Measurements from ENCODE around the gene PKD1L1.
A peak's percentile ranks its signal among the peaks of the same experiment; 100 is the strongest.
"Not testable (repeated sequence)": the region's sequence is repeated elsewhere in the genome, so short reads cannot be mapped to it uniquely, and the experiment has no call there.

Gene PKD1L1

GRCh38 chr7:47948141-47948790 is at the start of gene PKD1L1:
Gene PKD1L1 (minus strand): TSS chr7:47948466. CDS start chr7:47948440, 26 bp downstream.
- DNase-seq = no peak

GRCh38 chr7:47992446-47992845 is 44.2 kb upstream of the PKD1L1 start:
- DNase-seq = no peak

GRCh38 chr7:47991741-47992311 is 43.6 kb upstream of the PKD1L1 start:
- peak; percentile 13 for DNase-seq

GRCh38 chr7:47991270-47991669 is 43.0 kb upstream of the PKD1L1 start:
- no peak for DNase-seq

- DNase-seq = no peak
These were observed 42.3 kb upstream of the PKD1L1 start for GRCh38 chr7:47990592-47990991.

GRCh38 chr7:47989607-47990400 is 41.5 kb upstream of the PKD1L1 start:
- DNase-seq = not testable (repeated sequence)

- no peak for DNase-seq
These were observed 40.5 kb upstream of the PKD1L1 start for GRCh38 chr7:47988496-47989386.

GRCh38 chr7:47982610-47983009 is 34.3 kb upstream of the PKD1L1 start:
- DNase-seq = no peak

- not testable (repeated sequence) for DNase-seq
These were observed 32.4 kb upstream of the PKD1L1 start for GRCh38 chr7:47980648-47981047.

- no peak for DNase-seq
These were observed 31.5 kb upstream of the PKD1L1 start for GRCh38 chr7:47979832-47980181.

- DNase-seq = peak; percentile 89
These were observed 31.0 kb upstream of the PKD1L1 start, which contains the start of gene HUS1 for GRCh38 chr7:47979145-47979831. Gene HUS1 (minus strand): TSS chr7:47979615. CDS start chr7:47979519, 96 bp downstream.

- no peak for DNase-seq
These were observed 30.5 kb upstream of the PKD1L1 start for GRCh38 chr7:47978790-47979144.

GRCh38 chr7:47973739-47974138 is 25.5 kb upstream of the PKD1L1 start:
- DNase-seq = no peak

- DNase-seq = no peak
These were observed 22.5 kb upstream of the PKD1L1 start for GRCh38 chr7:47970761-47971160.

GRCh38 chr7:47968847-47969774 is 20.8 kb upstream of the PKD1L1 start:
- peak; percentile 39 for DNase-seq

- DNase-seq = no peak
These were observed 19.4 kb upstream of the PKD1L1 start for GRCh38 chr7:47967708-47968107.

- DNase-seq = no peak
These were observed 18.9 kb upstream of the PKD1L1 start for GRCh38 chr7:47967123-47967522.

GRCh38 chr7:47965456-47965855 is 17.2 kb upstream of the PKD1L1 start:
- no peak for DNase-seq

GRCh38 chr7:47962262-47962661 is 14.0 kb upstream of the PKD1L1 start:
- no peak for DNase-seq

- no peak for DNase-seq
These were observed 8.9 kb upstream of the PKD1L1 start for GRCh38 chr7:47957156-47957555.

GRCh38 chr7:47956220-47956619 is 8.0 kb upstream of the PKD1L1 start:
- no peak for DNase-seq
